Ovary (tissue), 9 donors: ENCODE measurements around the gene SCYGR5. TPM values are rescaled to one million over a fixed set of nuclear protein-coding genes. Genes with fewer than 3 reads are reported as not detected.
"Not testable (repeated sequence)": the region's sequence is repeated elsewhere in the genome, so short reads cannot be mapped to it uniquely, and the experiment has no call there.

ENCODE experiments used
- DNase-seq, 5 donors: peaks; one replicate each; pipeline ENCODE4 v3.0.0-alpha.2; 2019 to 2020
- H3K27ac ChIP-seq, 2 donors: fragments of 200-600 bp; one replicate each; pipeline versions ENCODE4 v1.5.1 to v1.8.0; 2019 to 2022
- H3K27me3 ChIP-seq: fragments of 200-600 bp; one replicate; pipeline ENCODE4 v1.8.0; 2022
- H3K36me3 ChIP-seq: fragments of 200-600 bp; sonication (generic); one replicate; pipeline ENCODE4 v1.5.1; 2019
- H3K4me1 ChIP-seq: one replicate; pipeline ENCODE4 v1.8.1; 2013; ENCODE audit warnings: mild to moderate bottlenecking, moderate library complexity; ENCODE audit not compliant: insufficient read depth
- H3K4me3 ChIP-seq: fragments of 200-600 bp; sonication (generic); one replicate; pipeline ENCODE4 v1.5.1; 2017
- H3K9me3 ChIP-seq, 2 donors: fragments of 200-600 bp in 1 of 2; sonication (generic) in 1 of 2; one replicate each; pipeline versions ENCODE4 v1.5.1 to v1.8.1; 2013 to 2019; ENCODE audit warnings: mild to moderate bottlenecking in 1 of 2, moderate library complexity in 1 of 2
- CTCF ChIP-seq, 3 donors: fragments of 450-650 bp in 2 of 3; fragments of 200-600 bp in 1 of 3; IDR thresholded peaks; one replicate each; pipeline versions ENCODE4 v1.5.1 to v1.8.0; 2016 to 2022; ENCODE audit warnings: antibody characterized with exemption in 3 of 3, mild to moderate bottlenecking in 1 of 3
- EP300 ChIP-seq: sonication (generic); formaldehyde crosslinking; IDR thresholded peaks from one replicate; pipeline ENCODE4 v1.6.1; 2017; ENCODE audit warnings: antibody characterized with exemption
- POLR2A ChIP-seq: fragments of 450-650 bp; IDR thresholded peaks from one replicate; pipeline ENCODE4 v1.6.1; 2017; ENCODE audit warnings: antibody characterized with exemption, mild to moderate bottlenecking, moderate library complexity
- WGBS, 3 donors: extraction: QIAGEN DNeasy Blood & Tissue Kit in 1 of 3; methylation state at CpG; one replicate each; pipeline versions ENCODE4 v1.1.5 to v1.1.7; 2013 to 2017; 5-methylcytosine and 5-hydroxymethylcytosine counted together
- intact Hi-C, 4 donors: fragments of 100-400 bp; cut with DNase I; formaldehyde crosslinking; loops; one replicate each; pipeline versions ENCODE4 v1.11.0 to v1.15.1; 2022 to 2023
- polyA plus RNA-seq, 2 donors: library from polyadenylated mRNA; stranded (reverse); fragments of 200-250 nt in 1 of 2; fragments of 350-450 nt in 1 of 2; fragmentation: Illumina TruSeq in 1 of 2; extraction: RNeasy Lipid Tissue Mini Kit (QIAGEN cat#74804) in 1 of 2; gene quantifications; one replicate each; pipeline ENCODE4 v1.2.3, GENCODE V29; 2013 to 2014
- total RNA-seq, 7 donors: library from RNA; depleted of rRNA in 2 of 7; stranded (reverse); fragments of >200 nt in 2 of 7; fragmentation: NEBNext Ultra II Directional in 3 of 7; extraction: Animal tissue kit (Norgen Biotek cat#: 25700) in 3 of 7; gene quantifications; one replicate each; pipeline versions ENCODE4 v1.1.0 to v1.2.4, GENCODE V29; 2016 to 2023
- donor health status: DM: no; HTN: no; CAD: no; lungs with moderate emphysema.
- donor health status: DM: no; HTN: no; CAD: no.
- donor health status: Bipolar disorder and iron deficiency.
- donor health status: DM: yes; HTN: yes; CAD: no.
- donor health status: DM: no; HTN: no; CAD: no.
- donor health status: DM: yes; HTN: yes; CAD: no.

SCYGR5 gene
- total and polyA plus RNA-seq, 9 donors: not detected

- Histone ChIP-seq H3K4me3 (no peak overlapping the region), H3K27me3 (no peaks in the 10 kb centered on the region), H3K4me1 (no peaks in the 10 kb centered on the region), H3K27ac (no peak overlapping the region), H3K36me3 (no peaks in the 10 kb centered on the region), H3K9me3 (no peaks in the 10 kb centered on the region)
- DNase-seq: no peak
- TF ChIP-seq POLR2A (no peak), EP300 (no peak), CTCF (IDR thresholded peaks at IDR 0.05) (no peak)
- intact Hi-C loops: loop anchor here in 1 of 4 donors (5.0 kb wide), 1 partner anchor 106 kb away; no protein-coding TSS in a partner anchor
- WGBS, 3 donors: 36 to 44% (median 42%) methylated on average over 7 of the region's 7 CpGs
Observed at GRCh38 chr2:227661025-227661649, 5.5 kb upstream of the SCYGR5 start.

GRCh38 chr2:227661827-227662226 is 4.8 kb upstream of the SCYGR5 start:
- intact Hi-C loops: loop anchor here in 1 of 4 donors (5.0 kb wide), 1 partner anchor 105 kb away; no protein-coding TSS in a partner anchor
- H3K27ac ChIP-seq: no peak overlapping the region
- no peaks in the 10 kb centered on the region for H3K9me3 ChIP-seq
- no peaks in the 10 kb centered on the region for H3K27me3 ChIP-seq
- no peak overlapping the region for H3K4me3 ChIP-seq
- no peaks in the 10 kb centered on the region for H3K36me3 ChIP-seq
- WGBS, 3 donors: 45 to 52% (median 45%) methylated on average over 3 of the region's 3 CpGs
- DNase-seq: no peak
- H3K4me1 ChIP-seq: no peaks in the 10 kb centered on the region
- no peak for TF ChIP-seq EP300

- Histone ChIP-seq H3K27me3 (no peaks in the 10 kb centered on the region), H3K27ac (no peak overlapping the region), H3K36me3 (no peaks in the 10 kb centered on the region), H3K4me1 (no peaks in the 10 kb centered on the region), H3K9me3 (no peaks in the 10 kb centered on the region), H3K4me3 (no peak overlapping the region)
- intact Hi-C loops: no loop called here
- TF ChIP-seq EP300 (no peak), POLR2A (no peak), CTCF (IDR thresholded peaks at IDR 0.05) (no peak)
- WGBS, 3 donors: 78 to 86% (median 79%) methylated on average over 6 of the region's 6 CpGs
- DNase-seq: no peak
Observed at GRCh38 chr2:227665189-227665940, 1.2 kb upstream of the SCYGR5 start.

- H3K9me3 ChIP-seq: no peaks in the 10 kb centered on the region
- DNase-seq: no peak
- no peaks in the 10 kb centered on the region for H3K4me1 ChIP-seq
- H3K27me3 ChIP-seq: no peaks in the 10 kb centered on the region
- H3K27ac ChIP-seq: no peak overlapping the region
- no peak for TF ChIP-seq EP300
- no peak for TF ChIP-seq POLR2A
- no peak for TF ChIP-seq CTCF (IDR thresholded peaks at IDR 0.05)
- intact Hi-C loops: no loop called here
- no peaks in the 10 kb centered on the region for H3K36me3 ChIP-seq
- 52 to 65% (median 57%) methylated on average over 3 of the region's 3 CpGs for WGBS, 3 donors
- no peak overlapping the region for H3K4me3 ChIP-seq
Observed at GRCh38 chr2:227671170-227671905, 4.7 kb downstream of the SCYGR5 start.

GRCh38 chr2:227673620-227674019 is 7.0 kb downstream of the SCYGR5 start:
- WGBS, 3 donors: 87 to 89% (median 89%) methylated on average over 5 of the region's 5 CpGs
- H3K9me3 ChIP-seq, H3K27me3 ChIP-seq, DNase-seq, H3K4me1 ChIP-seq, H3K36me3 ChIP-seq, H3K4me3 ChIP-seq, H3K27ac ChIP-seq: not testable (repeated sequence)
- intact Hi-C loops: loop anchor here in 1 of 4 donors (1.0 kb wide), 1 partner anchor 38 kb away; no protein-coding TSS in a partner anchor
